Epithelial cell of prostate (primary cell): ENCODE results near the gene MAN1B1.

Experiments used
- DNase-seq: peaks from one replicate; pipeline ENCODE4 v3.0.0-alpha.2; 2011; ENCODE audit warnings: low read depth, low spot score
- H3K27ac ChIP-seq: fragments of 450-650 bp; 2 replicates; pipeline ENCODE4 v1.5.1; 2017; ENCODE audit warnings: mild to moderate bottlenecking

MAN1B1 gene

GRCh38 chr9:137067860-137068538, 18.8 kb upstream of the MAN1B1 start:
- DNase-seq, result no peak
- H3K27ac ChIP-seq, result no peak overlapping the region

GRCh38 chr9:137068539-137069507, 18.0 kb upstream of the MAN1B1 start:
- no peak for DNase-seq
- no peak overlapping the region for H3K27ac ChIP-seq

GRCh38 chr9:137069508-137070091, 17.2 kb upstream of the MAN1B1 start:
- no peak overlapping the region for H3K27ac ChIP-seq
- DNase-seq, result no peak

GRCh38 chr9:137070201-137070905, 16.4 kb upstream of the MAN1B1 start, which contains the start of gene SAPCD2:
SAPCD2 (minus strand) TSS chr9:137070557; CDS start chr9:137070460, 97 bp downstream.
- peak; percentile 52 for DNase-seq

GRCh38 chr9:137070906-137071275, 15.9 kb upstream of the MAN1B1 start:
- H3K27ac ChIP-seq, result no peak overlapping the region
- no peak for DNase-seq

More at GRCh38 chr9:137070201-137070905, 16.4 kb upstream of the MAN1B1 start, which contains the start of gene SAPCD2:
- H3K27ac ChIP-seq, result no peak within 1 kb of the TSS

GRCh38 chr9:137071282-137071681, 15.5 kb upstream of the MAN1B1 start:
- no peak overlapping the region for H3K27ac ChIP-seq
- no peak for DNase-seq

GRCh38 chr9:137073992-137074399, 12.8 kb upstream of the MAN1B1 start:
- no peak for DNase-seq
- no peak overlapping the region for H3K27ac ChIP-seq

GRCh38 chr9:137074657-137075274, 12.0 kb upstream of the MAN1B1 start:
- no peak overlapping the region for H3K27ac ChIP-seq
- no peak for DNase-seq

- DNase-seq, result no peak
- H3K27ac ChIP-seq, result no peak overlapping the region
Measured at GRCh38 chr9:137075275-137075775, 11.5 kb upstream of the MAN1B1 start.

- no peak overlapping the region for H3K27ac ChIP-seq
Measured at GRCh38 chr9:137076636-137077009, 10.2 kb upstream of the MAN1B1 start.

GRCh38 chr9:137077010-137077747, 9.6 kb upstream of the MAN1B1 start, which contains the start of gene UAP1L1:
UAP1L1 (plus strand) TSS chr9:137077517; CDS start chr9:137077533, 16 bp downstream.
- DNase-seq, result no peak
- H3K27ac ChIP-seq, result no peak within 1 kb of the TSS

More at GRCh38 chr9:137076636-137077009, 10.2 kb upstream of the MAN1B1 start:
- DNase-seq, result no peak

GRCh38 chr9:137077758-137078693, 8.8 kb upstream of the MAN1B1 start:
- H3K27ac ChIP-seq, result no peak overlapping the region
- no peak for DNase-seq

- no peak overlapping the region for H3K27ac ChIP-seq
- no peak for DNase-seq
Measured at GRCh38 chr9:137078701-137079400, 7.9 kb upstream of the MAN1B1 start.

GRCh38 chr9:137079401-137079787, 7.4 kb upstream of the MAN1B1 start:
- DNase-seq, result no peak
- no peak overlapping the region for H3K27ac ChIP-seq

- H3K27ac ChIP-seq, result no peak overlapping the region
- DNase-seq, result no peak
Measured at GRCh38 chr9:137080260-137081122, 6.3 kb upstream of the MAN1B1 start.

- no peak overlapping the region for H3K27ac ChIP-seq
- DNase-seq, result no peak
Measured at GRCh38 chr9:137082222-137082924, 4.4 kb upstream of the MAN1B1 start.
